HG02571 (cell line): ENCODE data around the gene PCID2.
"Not testable (repeated sequence)": the region's sequence is repeated elsewhere in the genome, so short reads cannot be mapped to it uniquely, and the experiment has no call there.

ENCODE experiments used
- ATAC-seq: cut with Tn5 transposase; IDR thresholded peaks from one replicate; pipeline ENCODE4 v1.9.1; 2021; ENCODE audit warnings: mild to moderate bottlenecking, moderate library complexity; ENCODE audit not compliant: unreplicated experiment

The PCID2 gene

DNA sequence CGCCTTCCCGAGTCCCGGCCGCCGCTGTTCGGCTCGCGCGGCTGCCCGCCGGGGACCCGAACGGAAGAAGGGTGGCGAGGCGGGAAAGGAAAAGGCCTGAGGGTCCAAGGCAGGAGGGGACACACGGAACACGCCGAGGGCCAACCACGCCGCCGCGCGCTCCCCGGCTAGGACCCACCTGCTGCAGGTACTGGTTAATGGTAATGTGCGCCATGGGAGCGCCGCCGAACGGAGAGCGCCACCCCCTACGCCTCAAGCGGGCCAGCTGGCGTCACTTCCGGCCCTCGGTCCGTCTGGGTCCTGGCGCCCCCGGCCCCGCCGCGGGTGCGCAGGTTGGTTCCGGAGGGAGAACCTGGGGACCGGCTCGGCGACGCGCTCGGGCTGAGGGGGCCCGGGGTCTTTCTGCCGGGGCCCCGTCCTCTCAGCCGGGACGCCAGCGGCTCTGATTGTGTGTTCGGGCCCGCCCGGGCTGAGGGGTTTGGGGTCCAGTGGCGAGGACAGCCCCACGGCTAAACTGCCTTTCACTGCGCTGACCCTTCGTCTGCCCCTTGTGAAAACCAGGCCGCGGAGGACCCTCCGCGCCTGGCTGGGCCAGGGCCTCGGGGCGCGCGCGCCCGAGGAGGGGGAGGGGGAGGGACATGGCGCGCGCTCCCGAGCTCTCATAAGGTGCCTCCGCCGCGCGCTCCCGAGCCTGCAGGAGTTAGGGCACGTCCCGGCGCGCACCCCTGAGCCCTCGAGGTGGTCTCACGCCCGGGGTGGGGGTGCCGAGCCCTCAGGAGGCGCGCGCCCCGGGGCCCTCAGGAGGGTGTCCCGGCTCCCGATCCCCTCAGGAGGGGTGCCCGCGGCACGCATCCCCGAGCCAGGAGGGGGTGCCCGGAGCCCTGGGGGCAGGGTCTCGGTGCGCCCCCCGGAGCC is at the start of gene PCID2:
PCID2 (minus strand) TSS at position 249 of the 915 bp plus-strand sequence; CDS start at position 214, 35 bp downstream.
- peak; percentile 70 for ATAC-seq

DNA sequence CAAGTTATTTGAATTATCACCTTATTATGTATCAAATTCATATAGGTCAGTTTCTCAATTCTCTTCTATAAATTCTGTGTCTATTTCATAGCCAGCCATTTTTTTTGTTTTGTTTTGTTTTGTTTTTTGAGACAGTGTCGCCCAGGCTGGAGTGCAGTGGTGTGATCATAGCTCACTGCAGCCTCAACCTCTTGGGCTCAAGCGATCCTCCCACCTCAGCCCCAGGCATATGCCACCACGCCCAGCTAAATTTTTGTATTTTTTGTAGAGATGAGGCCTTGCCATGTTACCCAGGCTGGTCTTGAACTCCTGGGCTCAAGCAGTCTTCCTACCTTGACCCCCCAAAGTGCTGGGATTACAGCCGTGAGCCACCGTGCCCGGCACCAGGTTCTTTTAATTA is 49.4 kb upstream of the PCID2 start:
- ATAC-seq, result not testable (repeated sequence)

DNA sequence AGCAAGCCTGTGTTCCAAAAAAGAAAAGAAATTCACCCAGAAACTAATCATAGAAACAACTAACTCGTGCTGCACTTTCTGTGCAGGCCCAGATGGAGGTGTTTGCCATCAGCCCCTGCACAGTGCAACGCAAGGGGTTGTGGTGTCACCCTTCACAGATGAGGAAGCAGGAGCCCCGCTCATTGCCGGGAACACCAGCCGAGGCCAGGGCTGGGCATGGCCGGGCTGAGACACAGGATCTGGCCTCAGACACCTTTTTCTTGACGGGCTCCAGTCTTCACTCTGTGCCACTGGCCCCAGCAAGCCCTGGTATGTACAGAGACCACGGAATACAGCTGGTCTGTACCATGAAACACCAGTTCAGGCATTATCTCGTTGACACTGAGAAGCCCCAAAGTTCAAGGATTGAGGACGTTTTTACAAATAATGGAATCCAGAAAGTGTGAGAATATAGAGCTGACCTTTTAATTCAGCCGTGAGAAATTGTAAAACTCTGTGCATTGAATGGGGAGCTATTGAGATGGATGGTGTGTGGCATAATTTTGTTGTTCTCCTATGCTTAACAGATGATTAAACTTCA is 44.1 kb upstream of the PCID2 start:
- no peak for ATAC-seq

GRCh38 chr13:113245849-113246796 is 37.7 kb upstream of the PCID2 start:
- no peak for ATAC-seq

DNA sequence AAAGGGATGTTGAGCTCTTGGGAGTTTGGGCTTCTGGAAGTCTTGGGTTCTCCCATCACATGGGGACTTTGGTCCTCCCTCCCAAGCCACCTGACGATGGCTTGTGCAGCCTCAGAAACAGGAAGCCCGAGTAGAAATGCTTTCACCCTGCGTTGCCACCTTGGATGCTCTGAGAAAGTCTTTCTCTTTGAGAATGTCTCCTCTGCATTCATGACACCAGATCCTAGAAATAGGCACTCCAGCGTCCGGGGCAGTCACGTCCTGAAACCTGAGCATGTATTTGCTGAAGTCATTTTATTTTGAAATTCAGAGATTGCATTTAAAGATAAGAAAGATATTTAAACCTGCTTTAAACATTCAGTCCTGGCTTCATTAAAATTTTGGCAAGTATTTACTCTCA is 35.4 kb upstream of the PCID2 start:
- no peak for ATAC-seq

- not testable (repeated sequence) for ATAC-seq
Measured at GRCh38 chr13:113241623-113242022, 33.2 kb upstream of the PCID2 start.

GRCh38 chr13:113239986-113240385 is 31.5 kb upstream of the PCID2 start:
- no peak for ATAC-seq

GRCh38 chr13:113239357-113239756 is 30.9 kb upstream of the PCID2 start:
- ATAC-seq, result no peak

DNA sequence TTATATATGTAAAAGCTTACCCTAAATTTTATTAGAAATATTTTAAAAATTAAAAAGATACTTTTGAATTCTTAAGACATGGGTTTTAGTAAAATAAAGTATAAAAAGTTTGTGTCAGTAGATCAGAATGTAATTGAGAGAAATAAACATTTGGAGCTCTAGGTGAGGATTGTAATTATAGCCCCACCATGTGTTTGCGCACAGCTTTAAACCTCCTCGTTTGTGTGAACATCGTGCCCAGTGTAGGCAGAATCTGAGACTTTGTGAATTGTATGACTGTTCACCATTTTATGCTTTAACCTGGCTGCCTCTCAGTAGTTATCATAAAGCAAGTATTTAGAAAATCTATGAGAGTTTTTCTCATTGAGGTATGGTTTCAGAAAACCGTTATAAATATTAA is 30.1 kb upstream of the PCID2 start:
- ATAC-seq, result no peak

DNA sequence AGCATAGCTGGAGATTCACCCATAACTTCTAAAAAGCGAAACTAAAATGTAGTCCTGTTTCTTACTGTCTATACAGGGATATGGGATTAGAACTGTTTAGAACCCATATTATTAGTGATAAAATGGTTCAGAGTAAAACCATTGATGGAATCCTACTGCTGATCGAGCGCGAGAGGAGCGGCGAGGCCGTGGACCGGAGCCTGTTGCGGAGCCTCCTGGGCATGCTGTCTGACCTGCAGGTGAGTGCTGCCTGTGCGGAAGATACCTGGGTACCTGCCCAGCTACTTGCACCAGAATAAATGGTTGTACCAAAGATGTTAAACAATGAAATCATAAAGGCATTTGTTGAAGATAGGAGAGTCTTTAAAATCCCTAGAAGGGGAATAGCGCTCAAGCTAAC is 24.6 kb upstream of the PCID2 start:
- no peak for ATAC-seq

DNA sequence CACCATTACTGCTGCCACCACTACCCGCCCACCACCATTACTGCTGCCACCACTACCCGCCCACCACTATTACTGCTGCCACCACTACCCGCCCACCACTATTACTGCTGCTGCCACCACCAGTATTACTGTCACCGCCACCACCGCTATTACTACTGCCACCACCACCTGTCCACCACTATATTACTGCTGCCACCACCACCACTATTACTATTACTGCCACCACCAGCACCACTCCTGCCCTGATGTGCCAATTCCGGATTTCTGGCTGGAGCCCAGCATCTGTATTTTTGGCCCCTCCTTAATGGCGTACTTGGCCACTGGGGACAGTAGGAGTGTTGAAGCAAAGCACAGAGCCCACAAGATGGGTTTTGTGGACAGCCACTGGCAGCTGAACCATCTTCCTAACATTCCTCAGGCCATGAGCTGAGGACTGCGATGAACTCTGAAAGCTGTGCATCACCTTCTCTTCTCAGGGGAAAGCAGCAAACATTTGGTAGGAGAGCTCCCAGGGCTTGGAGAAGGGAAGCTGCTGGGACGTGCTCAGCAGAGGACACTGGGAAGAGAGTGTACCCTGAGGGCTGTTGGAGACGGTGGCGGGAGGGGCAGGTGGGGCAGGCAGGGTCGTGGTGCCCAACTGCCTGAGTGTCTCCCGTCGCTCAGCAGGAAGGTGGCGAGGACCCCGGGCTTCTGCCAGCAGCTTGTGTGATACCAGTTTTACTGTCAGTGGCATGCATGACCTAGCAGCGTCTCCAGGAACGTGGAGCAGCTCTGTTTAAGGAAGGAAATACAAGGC is 23.9 kb upstream of the PCID2 start:
- ATAC-seq, result no peak

GRCh38 chr13:113231306-113232207 is 23.1 kb upstream of the PCID2 start:
- ATAC-seq, result no peak

GRCh38 chr13:113229791-113230190 is 21.3 kb upstream of the PCID2 start:
- ATAC-seq, result no peak

DNA sequence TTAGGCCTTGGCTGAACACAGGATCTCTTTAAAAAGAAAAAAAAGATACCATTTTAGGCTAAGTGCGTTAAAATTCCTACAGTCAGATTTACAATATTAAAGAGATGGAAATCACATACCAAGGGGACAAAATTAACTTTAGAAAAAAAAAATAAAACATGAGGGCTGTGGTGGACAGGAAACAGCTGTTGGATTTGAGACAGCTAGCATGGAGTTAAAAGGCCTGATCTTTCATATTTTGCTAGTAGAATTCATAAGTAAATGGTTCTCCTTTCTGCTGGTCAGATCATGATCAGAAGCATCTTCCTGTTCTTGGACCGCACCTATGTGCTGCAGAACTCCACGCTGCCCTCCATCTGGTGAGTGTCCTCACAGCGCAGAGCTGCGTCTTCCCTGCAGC is 20.7 kb upstream of the PCID2 start:
- ATAC-seq, result no peak

- ATAC-seq, result no peak
Measured at GRCh38 chr13:113226873-113227450, 18.5 kb upstream of the PCID2 start.

DNA sequence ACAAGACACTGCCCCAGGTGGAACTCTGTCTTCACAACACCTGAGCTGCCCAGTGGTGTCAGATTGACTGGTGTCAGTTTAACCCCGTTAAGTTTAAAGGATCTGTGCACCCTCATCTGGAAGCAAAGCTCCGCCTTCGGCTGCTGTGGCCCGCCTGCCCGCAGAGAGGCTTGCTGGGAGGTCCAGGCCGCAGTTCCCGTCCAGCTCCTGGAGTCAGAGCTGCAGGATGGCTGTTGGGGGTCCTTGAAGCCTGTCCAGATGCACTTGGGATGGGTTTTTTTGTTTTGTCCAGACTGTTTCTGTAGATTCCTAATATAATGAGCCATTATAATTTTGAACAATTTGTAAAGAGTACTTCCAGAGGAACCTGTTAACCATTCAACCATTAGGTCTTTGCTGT is 17.0 kb upstream of the PCID2 start:
- ATAC-seq, result no peak

- no peak for ATAC-seq
Measured at GRCh38 chr13:113224486-113224885, 16.0 kb upstream of the PCID2 start.

DNA sequence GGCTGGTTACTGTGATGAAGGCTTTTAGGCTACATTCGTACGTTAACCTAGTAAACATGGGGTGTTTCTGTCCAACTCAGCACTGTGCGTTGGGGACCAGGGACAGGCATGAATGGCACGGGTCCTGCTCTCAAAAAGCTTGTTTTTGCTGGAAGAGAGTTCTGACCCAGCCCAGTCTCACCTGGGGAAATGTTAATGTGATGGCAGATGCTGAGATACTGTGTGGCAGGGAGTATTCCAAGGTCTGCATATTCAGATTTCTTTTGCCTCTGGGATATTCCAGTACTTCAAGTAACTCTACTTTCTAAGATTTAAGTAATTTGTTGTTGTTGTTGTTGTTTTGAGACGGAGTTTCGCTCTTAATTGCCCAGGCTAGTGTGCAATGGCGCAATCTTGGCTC is 14.6 kb upstream of the PCID2 start:
- ATAC-seq, result no peak

- ATAC-seq, result no peak
Measured at GRCh38 chr13:113220877-113221276, 12.4 kb upstream of the PCID2 start.
